ENCODE results near the gene EPSTI1.
"Not testable (repeated sequence)": the region's sequence is repeated elsewhere in the genome, so short reads cannot be mapped to it uniquely, and the experiment has no call there.

The EPSTI1 gene

DNA sequence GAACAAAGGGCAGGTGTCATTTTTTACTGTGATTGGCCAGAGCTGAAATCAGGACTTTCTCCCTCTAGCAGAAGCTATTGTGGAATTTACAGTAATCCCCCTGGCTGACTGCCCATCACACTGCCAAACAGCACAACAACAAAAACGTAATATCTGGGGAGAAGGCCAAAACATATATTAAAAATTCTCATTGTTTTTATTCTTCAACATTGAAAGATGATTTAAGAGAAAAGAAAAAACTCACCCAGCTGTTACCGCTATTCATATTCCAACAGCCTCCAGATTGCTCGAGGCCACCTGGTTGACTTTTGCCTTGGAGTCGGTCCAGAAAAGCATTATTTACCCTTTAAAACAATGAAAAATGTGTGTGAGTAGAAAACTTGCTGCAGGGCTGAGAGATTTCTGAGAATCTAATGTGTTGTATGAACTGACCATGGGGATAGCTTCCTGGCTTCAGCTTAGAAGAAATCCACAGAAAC, 97.2 kb downstream of the EPSTI1 start:
- no peak for DNase-seq (ENCODE audit: low read depth in 2 of 2, low spot score in 1 of 2)

DNA sequence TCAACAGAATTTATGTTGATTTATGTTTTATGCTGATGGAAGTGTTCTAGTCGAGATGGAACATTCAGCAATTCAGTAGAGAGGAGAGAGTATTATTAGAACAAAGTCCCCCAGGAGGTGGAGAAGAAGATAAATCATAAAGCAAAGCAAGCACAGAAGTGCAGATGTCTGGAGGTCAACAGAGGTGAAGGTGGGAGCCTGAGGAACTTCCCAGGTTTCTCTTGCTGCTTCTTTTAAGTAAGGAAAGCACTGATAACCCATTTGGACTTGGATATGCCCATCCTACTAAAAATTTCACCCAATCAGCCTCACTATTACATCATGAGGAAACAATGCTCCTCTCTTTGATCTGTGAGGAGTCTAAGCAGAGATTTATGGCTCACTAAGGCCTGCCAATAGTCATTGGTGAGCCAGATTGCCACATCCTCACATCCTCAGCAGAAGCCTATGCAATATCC, 98.8 kb downstream of the EPSTI1 start:
- no peak for DNase-seq (ENCODE audit: low read depth in 2 of 2, low spot score in 1 of 2)

DNA sequence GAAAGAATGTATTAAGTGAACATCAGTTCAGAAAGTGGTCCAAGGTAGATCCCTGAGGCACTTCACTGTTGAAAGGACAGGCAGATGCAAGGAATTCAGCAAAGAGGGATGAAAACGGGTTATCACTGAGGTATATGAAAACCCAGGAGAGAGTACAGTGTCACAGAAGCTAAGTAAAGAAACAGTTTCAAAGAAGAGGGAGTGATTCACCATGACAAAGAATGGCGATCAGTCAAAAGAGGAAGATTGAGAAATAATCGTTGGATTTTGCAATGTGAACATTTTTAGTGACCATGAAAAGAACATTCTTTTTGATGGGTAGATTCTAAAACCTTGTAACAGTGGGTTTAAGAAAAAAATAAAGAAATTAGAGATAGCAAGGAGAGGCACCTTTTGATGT, 99.3 kb downstream of the EPSTI1 start:
- DNase-seq (ENCODE audit: low read depth in 2 of 2, low spot score in 1 of 2), result no peak

DNA sequence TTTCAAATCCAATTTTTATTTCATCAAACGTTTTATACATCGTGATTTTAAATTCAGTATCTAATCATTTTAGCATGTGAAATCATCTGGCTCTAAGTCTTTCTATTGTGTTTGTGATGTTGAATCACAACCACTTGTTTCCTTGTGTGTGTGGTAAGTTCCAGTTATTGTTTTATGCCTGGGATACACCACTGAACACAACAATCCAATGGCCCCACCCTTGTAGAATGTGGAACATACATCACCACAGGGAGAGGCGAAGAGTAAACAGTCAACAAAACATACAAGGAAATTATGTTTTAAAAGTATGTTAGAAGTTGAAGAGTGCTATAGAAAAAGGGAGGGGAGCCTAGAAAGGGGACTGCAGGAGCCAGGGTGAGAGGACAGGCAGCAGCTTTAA, 100.5 kb downstream of the EPSTI1 start:
- DNase-seq (ENCODE audit: low read depth in 2 of 2, low spot score in 1 of 2), result no peak

DNA sequence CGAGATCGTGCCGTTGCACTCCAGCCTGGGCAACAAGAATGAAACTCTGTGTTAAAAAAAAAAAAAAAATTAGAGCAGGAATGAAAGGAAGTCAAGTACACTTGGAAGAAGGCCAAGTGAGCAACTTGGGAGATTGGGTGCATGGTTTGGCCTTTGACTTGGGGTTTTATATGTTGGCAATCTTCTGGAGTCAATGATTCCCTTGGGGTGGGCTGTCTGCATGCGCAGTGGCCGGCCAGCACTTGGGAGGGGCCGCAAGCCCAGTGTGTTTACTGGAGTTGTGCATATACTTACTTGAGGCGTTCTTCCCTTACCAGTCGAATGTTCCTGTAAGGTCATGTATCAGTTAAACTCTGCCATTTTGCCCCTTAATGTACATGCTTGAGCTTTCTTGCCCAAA, 106.7 kb downstream of the EPSTI1 start:
- no peak for DNase-seq (ENCODE audit: low read depth in 2 of 2, low spot score in 1 of 2)

DNA sequence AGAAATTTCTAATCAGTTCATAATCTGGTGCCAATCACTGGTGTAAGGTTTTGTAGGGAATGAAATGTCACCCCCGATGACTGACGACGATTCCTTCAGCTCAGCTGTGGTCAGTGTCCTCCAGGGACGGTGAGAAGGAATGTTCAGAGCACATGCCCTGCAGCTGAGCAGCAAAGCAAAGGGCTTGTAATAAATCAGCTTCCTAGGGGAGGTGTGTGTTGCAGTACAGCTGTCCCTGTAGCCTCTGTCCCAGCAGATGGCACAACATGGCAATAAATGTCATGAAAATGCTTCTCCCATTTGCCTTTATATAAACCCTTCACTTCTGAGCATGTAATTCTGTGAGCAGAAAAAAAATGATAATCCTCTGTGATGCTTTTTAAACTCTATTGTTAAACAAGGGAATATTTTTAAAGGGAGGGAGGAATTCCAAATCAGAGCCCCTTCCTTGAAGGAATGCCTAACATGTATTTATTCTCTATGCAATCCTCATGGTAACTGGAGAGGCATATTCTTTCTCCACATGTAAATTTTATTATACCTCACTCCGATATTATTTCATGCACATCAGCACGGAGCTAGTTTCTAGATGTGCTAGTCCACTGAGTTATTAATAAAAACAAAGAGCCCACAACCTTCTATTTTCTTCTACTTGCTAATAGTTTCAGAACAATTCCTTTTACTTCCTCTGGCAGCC, 108.1 kb downstream of the EPSTI1 start:
- no peak for DNase-seq (ENCODE audit: low read depth in 2 of 2, low spot score in 1 of 2)

DNA sequence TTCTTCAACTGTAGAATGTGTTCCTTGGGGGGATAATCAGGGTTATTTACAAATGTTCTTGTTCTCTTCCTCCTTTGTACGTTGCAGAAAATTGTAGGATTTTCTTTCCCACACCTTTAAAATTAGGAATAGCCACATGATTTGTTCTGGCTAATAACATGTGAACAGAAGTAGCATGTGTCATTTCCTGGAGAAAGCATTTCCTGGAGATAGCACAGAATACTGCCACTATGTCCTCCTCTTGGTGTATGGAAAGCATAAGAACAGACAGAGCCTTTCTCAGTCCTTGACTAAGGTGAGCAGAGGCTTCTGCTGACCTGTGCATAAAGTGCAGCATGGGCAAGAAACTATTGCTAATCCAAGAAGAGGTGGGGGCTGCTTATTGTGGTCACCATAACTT, 108.9 kb downstream of the EPSTI1 start:
- no peak for DNase-seq (ENCODE audit: low read depth in 2 of 2, low spot score in 1 of 2)

DNA sequence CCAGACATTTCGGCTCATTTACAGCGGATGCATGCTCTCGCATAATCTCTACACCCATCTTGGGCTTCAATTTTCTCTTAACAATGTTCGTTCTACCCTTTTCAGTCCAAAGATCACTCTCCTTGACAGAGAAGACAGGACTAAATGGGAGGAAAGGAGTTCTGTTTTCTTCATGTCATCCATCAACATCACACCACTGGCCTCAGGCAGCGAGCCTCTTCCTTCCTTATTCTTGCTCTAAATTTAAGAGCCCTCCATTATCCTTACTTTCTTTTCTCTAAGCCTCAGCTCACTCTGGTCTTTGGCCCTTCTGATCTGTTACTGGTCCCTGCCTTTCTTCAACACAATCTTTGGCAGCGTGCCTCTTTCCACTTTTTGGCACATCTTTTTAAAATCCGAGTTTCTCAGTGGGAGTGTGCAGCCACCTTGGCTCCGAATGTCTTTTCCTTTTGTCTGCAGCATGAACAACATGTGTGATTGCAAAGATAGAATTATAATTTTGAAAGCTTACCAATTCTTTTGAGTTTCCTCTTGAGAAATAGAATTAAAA, 111.9 kb downstream of the EPSTI1 start:
- DNase-seq (ENCODE audit: low read depth in 2 of 2, low spot score in 1 of 2), result no peak

DNA sequence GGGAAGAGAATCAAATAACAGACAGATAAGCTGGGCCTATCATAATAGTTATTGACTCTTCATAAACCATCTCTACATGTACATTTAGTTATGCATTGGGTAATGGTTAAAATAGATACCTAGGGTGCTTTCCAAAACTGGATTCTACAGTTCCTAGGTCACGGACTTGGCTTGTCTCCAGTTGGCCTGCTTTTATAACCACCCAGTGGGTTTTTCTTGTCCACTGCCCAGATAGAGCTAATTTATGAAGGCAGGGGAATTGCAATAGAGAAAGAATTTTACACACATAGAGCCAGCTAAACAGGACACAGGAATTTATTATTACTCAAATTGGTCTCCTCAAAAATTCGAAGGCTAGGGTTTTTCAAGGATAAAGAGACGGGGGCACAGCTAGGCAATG, 113.3 kb downstream of the EPSTI1 start:
- DNase-seq (ENCODE audit: low read depth in 2 of 2, low spot score in 1 of 2), result no peak

DNA sequence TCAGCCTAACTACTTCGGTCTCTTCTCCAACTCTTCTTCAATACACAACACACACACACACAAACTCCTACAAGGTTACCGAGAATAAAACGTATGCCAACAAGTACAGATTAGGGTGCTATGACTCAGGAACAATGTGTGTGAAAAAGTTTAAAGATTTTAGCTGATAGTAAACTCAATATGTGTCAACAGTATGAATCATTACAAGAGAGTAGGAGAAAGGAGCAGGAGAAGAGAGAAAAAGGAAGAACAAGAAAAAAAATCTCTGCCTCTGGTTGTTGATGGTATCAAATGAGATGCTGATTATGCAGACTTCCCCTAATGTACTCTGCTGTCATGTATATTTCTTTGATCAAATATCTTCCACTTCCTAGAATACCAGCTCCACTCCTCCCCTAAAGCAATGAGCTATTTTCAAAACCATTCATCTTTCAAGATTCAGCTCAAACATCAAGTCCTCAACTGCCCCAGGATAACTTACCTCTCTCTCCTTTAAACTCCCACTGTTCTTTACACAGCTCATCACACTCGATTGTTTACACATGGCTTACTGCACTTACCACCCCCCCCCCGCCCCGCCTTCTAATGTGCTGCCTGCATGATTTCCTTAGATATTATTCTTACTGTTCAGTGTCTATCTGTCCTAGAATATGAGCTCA, 115.0 kb downstream of the EPSTI1 start:
- no peak for DNase-seq (ENCODE audit: low read depth in 2 of 2, low spot score in 1 of 2)

DNA sequence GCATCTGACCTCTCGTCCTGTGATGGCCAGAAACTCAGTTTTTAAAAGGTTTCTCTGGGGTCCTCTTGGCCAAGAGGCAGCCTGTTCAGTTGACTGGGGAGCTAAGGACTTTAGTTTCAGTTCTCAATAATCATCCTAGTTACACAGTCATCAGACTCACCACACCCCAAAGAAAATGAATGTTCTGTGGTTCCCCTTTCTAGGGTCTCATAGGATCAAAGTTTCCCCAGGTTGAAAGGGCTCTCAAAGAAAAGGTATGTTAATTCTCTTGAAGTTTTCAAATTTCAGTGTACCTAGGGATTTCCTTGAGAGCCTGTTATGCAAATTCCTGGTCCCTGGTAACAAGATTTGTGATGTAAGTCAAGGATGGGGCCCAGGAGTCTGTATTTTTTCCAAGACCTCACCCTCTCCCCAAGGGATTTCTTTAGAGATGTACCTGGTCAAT, 115.7 kb downstream of the EPSTI1 start:
- DNase-seq (ENCODE audit: low read depth in 2 of 2, low spot score in 1 of 2), result no peak

DNA sequence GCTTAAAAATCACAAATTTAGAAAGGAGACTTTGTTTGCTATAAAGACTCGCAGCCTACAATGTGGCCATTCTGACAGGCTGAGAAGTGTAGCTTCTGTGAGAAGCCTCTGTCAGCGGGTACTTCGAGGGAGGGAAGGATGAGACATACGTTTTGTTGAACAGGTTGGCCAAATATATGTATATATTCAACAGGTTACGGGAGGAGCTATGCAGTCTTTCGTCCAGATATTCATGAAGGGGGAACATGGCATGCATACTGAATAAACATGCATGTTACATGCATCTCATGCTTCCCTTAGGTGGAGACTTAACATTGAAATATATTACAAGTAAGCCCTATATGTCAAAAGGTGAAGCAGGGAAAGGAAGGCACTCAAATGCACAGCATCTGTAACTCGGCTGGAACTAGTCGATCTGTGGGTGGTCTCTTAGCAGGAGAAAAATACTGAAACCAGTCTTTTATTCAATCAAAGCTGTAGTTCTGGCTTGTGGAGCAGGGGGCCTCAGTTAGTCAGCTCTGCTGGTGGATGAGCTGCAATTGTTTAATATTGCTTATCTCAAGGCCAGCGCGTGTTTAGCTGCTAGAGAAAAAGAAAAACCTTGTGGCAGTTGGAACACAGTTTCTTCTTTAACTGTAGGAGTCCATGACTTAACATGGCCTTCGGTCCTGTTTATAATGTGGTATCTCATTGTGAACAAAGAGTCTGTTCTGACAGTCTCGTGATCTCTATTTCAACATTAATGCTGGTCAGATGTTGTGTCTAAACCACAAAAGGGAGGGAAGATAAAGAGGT, 116.4 kb downstream of the EPSTI1 start:
- no peak for DNase-seq (ENCODE audit: low read depth in 2 of 2, low spot score in 1 of 2)

DNA sequence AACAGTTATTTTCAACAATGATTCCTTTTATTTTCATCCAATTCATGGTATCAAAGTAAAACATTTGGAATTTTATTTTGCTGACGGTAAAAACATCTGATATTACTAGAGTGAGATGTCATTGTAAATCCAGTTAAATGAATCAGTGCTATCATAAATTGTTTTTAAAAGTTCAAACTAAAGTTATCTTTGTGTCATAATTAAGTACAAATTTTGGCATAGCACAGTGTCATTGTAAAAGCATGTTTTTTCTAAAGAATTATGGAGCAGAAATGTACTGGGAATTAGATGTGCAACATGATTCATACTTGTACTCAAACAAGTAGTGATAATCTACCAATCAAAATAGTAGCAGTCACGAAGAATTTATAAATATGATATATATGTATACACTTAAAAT, 117.8 kb downstream of the EPSTI1 start:
- DNase-seq (ENCODE audit: low read depth in 2 of 2, low spot score in 1 of 2), result no peak

DNA sequence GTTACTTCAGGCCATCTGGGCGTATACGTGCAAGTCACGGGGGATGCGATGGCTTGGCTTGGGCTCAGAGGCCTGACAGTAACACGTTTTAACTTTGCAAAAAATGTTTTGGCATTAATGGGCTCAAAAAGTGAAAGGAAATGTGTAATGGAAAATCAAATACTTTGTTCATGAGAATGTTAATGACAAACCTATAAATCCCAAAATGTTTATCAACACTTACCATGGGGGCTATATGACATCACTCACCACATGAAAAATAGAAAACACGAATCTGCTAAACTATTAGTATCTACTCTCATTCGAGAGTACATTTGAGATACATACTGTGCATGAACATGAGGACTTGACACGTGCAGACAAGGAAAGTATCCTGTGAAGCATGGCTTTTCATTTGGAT, 119.0 kb downstream of the EPSTI1 start:
- no peak for DNase-seq (ENCODE audit: low read depth in 2 of 2, low spot score in 1 of 2)

DNA sequence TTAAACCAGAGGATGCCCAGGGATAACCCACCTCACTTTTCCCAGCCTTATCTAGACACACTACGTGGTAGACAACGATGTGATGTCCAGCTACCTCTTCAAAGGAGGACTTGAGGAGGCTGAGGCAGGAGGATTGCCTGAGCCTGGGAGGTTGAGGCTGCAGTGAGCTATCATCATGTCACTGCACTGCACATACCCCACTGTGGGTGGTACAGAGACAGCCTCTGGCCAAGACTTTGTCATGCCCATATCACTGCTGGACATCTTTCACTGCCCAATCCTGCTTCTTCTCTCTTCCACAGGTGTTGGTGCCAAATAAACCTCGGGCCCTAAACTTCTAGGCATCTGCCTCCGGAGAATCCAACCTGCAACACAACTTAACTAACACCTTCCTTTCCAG, 124.8 kb downstream of the EPSTI1 start:
- no peak for DNase-seq (ENCODE audit: low read depth in 2 of 2, low spot score in 1 of 2)

DNA sequence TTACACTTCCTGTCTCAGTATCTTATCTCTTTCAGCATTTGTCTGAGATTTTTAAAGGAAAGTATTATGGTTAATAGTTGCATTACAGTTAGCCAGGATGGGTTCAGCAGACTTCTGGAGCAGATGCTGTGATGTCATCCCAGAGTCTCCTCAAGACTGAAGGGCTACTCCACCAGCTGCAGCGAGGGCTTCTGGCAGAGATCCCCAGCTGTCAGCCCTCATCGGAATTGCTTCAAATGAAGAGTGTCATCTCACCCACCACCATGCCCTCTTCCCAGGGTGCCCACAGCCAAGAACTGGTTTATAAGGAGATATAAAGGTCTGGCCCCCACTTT, 126.3 kb downstream of the EPSTI1 start:
- DNase-seq (ENCODE audit: low read depth in 2 of 2, low spot score in 1 of 2), result no peak

DNA sequence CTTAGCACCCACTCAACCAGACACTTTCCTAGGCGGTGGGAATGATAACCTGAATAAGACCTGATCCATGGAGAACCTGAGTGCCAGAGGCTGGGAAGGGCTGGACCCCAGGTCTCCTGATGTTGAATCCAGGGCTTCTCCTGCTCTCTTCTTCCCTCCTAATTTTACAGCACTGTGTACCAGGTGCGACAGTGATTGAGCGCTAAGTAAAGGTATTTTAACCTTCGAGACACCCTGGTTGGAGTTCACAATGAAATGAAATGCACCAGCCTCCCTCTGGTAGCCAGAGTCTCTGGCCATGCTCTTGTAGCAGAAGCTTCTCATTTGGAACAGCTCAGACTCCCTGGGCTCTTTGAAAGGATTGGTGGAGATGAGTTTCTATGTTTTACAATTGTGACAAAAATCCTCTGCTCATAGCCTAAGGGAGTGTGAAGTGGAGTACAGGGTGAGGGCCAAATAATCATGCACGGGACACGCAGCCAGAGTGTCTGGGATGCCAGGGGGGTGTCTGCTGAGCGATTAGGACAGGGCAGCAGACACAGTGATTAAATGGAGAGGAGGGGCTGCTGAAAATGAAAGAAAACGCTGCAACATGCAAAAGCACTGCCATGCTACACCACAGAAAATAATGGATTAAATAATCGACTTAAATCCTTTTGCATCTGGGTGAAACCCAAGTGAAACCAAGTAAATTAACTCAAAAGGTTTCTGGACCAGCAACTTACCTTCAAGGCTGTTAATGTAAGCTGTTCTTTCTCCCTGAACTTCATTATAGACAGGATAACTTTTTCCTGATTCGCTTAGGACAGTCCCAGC, 126.9 kb downstream of the EPSTI1 start:
- DNase-seq (ENCODE audit: low read depth in 2 of 2, low spot score in 1 of 2), result no peak

DNA sequence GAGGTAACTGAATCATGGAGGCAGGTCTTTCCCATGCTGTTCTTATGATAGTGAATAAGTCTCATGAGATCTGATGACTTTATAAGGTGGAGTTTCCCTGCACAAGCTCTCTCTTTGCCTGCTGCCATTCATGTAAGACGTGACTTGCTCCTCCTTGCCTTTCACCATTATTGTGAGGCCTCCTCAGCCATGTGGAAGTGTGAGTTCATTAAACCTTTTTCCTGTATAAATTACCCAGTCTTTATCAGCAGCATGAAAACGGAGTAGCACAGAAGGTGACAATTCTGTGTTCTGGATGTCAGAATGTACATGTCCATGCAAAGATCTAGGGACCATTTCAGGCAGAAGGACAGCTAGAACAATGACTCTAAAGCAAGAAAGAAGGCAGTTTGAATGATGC, 129.7 kb downstream of the EPSTI1 start:
- DNase-seq (ENCODE audit: low read depth in 2 of 2, low spot score in 1 of 2), result not testable (repeated sequence)

DNA sequence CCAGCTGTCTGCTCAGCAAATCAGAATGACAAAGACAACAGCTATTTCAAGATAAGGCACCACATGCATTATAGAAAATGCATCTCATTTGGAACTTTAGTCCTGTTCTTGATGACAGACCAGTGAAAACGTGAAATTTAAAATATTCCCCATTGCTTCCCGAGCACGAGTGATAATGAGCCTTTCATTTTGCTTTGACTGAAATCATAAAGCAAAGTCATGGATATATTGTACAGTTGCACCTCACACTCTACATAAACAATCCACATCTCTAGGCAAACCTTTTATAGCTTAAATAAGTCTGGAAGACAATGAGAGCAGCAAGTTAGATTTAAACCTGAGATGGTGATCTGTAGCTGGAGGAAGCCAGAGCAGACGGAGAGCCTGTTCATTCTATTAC, 131.6 kb downstream of the EPSTI1 start:
- DNase-seq (ENCODE audit: low read depth in 2 of 2, low spot score in 1 of 2), result no peak

DNA sequence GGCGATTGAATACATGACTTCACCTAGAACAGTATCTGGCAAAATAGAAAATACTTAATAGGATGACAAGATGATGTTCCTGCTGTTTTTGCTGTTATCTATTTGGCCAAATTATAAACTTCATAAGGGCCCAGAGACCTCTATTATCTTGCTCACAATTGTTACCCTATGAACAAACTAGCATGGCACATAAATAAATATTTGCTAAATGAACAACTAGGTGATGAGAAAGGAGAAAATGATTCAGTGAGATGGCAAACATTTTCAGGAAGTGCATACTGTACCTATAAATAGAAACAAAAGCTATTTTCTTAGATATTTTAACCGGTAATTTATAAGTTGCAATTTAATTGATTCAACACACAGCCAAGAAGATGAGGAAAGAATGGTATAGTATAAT, 132.3 kb downstream of the EPSTI1 start:
- DNase-seq (ENCODE audit: low read depth in 2 of 2, low spot score in 1 of 2), result no peak

DNA sequence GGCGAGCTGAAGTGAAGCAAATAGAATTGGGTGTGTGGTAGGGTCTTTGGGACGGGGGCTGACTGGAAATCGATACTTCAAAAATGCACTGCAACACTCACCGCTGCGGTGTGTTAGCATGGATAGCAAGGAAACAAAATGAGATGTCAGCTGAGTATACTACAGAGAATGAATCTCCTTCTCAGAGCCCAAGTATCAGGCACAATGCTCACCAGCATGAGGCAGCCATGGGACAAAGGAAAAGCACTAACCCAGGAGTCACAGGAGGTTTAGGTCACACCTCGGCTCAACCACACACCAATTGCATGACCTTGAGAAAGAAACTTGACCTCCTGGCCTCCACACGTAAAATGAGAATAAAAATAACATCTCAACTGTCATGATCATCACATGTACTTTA, 136.6 kb downstream of the EPSTI1 start:
- no peak for DNase-seq (ENCODE audit: low read depth in 2 of 2, low spot score in 1 of 2)
